T-helper 2 cell treated with Interferon-gamma antibody and Interleukin-4, amounts not matched to agents 100 ng/mL and 5 ng/mL, for 36 hours (primary cell): ENCODE results near the gene RCBTB2. TPM values are rescaled to one million over a fixed set of nuclear protein-coding genes. Genes with fewer than 3 reads are reported as not detected.

ENCODE experiments used
- intact Hi-C: fragments of 100-400 bp; cut with micrococcal nuclease; formaldehyde crosslinking; loops from one replicate; pipeline ENCODE4 v1.15.1; 2023
- total RNA-seq: library from RNA; stranded (reverse); gene quantifications from 2 replicates; pipeline ENCODE4 v1.2.3, GENCODE V29; 2022

The RCBTB2 gene
- 19.3 and 21.3 TPM in 2 replicates for total RNA-seq

- intact Hi-C loops = loop anchor here (1.0 kb wide), 5 partner anchors 28 to 130 kb away; partner anchors contain the start of gene CYSLTR2
Observed at GRCh38 chr13:48532506-48533499, at the start of gene RCBTB2. TSS of gene RCBTB2 (minus strand) at chr13:48533080. CDS start at chr13:48521939, 11,141 bp downstream.

DNA sequence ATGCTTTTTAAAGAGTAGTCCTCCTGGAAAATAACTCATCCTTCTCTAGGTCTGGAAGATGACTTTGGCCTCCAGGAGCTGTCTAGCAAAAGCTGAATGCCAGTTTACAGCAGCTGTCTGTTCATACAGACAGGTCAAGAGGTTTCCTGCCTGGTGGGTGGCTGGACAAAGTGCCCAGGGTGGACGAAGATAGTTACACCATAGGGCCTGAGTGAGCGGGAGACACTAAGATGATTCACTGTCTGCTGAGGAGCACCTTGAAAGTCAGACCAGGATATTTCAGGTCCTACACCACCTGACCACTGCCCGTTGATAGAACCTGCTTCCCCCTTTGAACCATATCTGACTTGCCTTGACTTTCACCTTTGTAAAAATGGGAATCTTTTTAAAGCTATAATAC is 49.2 kb upstream of the RCBTB2 start:
- intact Hi-C loops = loop anchor here (5.0 kb wide), 3 partner anchors 180 to 455 kb away; partner anchors contain the start of gene ITM2B

DNA sequence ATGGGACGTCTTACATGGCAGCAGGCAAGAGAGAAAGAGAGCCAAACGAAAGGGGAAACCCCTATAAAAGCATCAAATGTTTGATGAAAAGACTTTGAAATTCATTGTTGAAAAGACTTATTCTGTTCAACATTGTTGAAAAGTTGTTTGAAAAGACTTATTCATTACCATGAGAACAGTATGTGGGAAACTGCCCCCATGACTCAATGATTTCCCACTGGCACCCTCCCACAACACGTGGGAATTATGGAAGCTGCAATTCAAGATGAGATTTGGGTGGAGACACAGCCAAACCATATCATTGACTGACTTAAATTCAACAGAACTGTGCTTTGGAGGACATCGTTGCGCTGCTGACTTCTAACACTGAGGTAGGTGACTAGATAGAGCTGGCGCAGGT is 48.0 kb upstream of the RCBTB2 start:
- intact Hi-C loops = loop anchor here (1.0 to 5.0 kb wide), 6 partner anchors 76 to 454 kb away; partner anchors contain the start of gene ITM2B

- intact Hi-C loops = loop anchor here (1.0 to 5.0 kb wide), 6 partner anchors 75 to 453 kb away; partner anchors contain the start of gene ITM2B
Observed at GRCh38 chr13:48580185-48580803, 47.4 kb upstream of the RCBTB2 start.

- intact Hi-C loops = loop anchor here (1.0 to 5.0 kb wide), 7 partner anchors 75 to 453 kb away; partner anchors contain the start of genes ITM2B and LPAR6
Observed at GRCh38 chr13:48579919-48580180, 47.0 kb upstream of the RCBTB2 start.

DNA sequence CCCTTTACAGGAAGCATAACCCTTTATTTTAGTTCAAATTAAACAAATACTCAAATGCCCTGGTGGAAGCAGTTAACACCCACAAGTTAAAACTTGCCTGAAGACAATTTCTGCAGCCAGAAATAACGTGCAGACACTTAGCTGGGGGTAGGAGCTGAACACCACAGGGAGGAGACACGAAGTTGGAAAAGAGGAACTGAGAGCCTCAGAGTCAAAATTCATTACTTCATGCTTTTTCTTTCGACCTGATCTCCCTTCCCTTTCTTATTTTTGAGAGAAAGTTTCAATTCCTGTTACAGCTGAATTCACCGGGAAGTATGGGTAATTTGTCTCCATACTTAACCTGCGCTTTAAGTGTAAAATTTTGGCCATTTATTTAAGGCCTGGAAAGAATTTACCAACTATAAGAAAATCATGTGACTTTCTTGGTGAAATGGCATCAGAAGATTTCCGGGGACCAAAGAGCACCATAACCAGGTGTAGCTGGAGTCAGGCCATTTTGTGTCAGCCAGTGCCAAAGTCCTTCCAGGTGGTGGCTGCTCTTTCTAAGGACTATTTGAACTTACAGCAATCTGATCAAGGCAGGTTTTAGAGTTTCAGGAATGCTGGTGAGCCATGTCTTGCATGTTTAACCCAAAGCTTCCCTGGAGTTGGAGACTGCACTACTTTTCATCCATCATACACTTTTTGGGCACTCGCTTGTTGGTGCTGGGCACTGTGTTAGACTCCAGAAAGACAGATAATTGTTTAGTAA is 46.5 kb upstream of the RCBTB2 start:
- intact Hi-C loops = loop anchor here (5.0 kb wide), 1 partner anchor 167 kb away; the partner anchor contains the start of gene LPAR6

GRCh38 chr13:48578516-48579164 is 45.8 kb upstream of the RCBTB2 start:
- intact Hi-C loops = loop anchor here (5.0 kb wide), 1 partner anchor 166 kb away; the partner anchor contains the start of gene LPAR6

DNA sequence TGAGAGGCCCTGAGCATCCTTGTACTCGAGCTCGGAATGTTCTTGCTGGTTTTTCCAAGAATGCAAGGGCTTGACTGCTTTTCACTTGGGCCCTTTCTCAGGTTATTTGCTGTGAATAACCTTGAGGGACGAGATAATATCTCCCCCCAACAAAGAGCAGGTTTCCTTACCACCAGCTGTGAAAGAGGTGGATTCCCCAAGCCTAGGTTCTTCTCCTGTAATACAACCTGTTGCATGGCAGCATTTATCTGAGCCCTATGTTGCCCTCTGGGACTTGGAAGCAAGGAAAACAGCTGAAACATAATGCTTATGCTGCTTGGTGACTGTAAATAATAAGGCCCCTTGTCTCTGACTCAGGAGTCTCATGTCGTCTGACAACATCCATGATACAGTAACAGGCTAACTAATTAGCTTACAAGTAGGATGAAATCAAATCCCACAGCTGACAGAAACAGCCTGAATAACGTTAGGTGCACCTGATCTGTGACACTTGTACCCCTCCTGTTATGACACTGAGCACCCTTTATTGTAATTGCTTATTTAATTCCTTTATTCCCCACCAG is 43.6 kb upstream of the RCBTB2 start:
- intact Hi-C loops = loop anchor here (5.0 kb wide), 1 partner anchor 164 kb away; the partner anchor contains the start of gene LPAR6

DNA sequence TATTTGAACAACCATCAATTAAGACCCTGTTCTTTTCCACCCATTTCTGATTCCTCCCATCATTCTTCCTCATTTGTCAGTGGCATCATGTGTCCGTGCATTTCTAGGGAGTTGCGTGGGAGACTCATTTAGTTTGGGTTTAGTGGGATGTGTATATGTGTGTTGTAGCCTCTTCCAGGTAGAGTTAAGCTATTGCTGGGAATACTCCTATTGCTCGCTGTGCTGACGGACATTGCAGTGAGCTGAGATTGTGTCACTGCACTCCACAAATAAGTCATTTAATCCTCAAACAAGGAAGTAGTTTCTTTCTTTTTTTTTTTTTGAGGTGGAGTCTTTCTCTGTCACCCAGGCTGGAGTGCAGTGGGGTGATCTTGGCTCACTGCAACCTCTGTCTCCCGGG is 42.2 kb upstream of the RCBTB2 start:
- intact Hi-C loops = loop anchor here (5.0 kb wide), 1 partner anchor 163 kb away; the partner anchor contains the start of gene LPAR6

- intact Hi-C loops = no loop called here
Observed at GRCh38 chr13:48574041-48574796, 41.3 kb upstream of the RCBTB2 start.

GRCh38 chr13:48573213-48574007 is 40.5 kb upstream of the RCBTB2 start:
- intact Hi-C loops = no loop called here

DNA sequence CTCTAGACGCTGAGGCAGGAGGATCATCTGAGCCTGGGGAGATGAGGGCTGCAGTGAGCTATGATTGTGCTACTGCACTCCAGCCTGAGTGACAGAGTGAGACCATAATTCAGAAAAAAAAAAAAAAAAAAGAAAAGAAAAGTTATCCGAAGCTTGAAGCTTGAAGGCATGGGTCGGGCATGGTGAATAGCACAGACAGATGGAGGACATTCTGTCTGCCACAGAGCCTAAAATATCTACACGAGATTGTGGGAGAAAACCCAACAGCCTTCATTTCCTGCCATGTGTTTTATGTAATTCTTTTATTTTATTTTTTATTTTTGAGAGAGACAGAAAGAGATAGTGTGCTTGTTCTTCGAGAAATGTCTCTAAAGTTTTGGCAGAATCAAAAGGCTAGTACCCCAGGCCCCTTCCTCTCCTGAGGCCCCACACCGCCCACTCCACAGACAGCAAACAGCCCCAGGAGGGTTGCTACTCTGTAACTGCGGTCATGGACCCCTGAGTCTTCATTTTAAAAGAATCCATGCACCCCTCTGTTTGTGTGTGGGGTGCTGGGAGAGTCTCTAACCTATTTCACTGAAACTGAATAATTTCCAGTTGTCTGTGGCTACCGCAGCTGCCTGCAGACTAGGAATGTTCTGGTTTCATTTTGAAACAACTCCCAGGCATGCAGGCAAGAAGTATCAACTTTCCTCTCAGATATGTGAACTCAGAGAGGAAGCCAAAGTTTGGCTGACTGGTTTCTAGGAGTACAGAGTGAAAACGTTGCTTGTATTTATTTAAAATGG is 38.4 kb upstream of the RCBTB2 start:
- intact Hi-C loops = no loop called here

DNA sequence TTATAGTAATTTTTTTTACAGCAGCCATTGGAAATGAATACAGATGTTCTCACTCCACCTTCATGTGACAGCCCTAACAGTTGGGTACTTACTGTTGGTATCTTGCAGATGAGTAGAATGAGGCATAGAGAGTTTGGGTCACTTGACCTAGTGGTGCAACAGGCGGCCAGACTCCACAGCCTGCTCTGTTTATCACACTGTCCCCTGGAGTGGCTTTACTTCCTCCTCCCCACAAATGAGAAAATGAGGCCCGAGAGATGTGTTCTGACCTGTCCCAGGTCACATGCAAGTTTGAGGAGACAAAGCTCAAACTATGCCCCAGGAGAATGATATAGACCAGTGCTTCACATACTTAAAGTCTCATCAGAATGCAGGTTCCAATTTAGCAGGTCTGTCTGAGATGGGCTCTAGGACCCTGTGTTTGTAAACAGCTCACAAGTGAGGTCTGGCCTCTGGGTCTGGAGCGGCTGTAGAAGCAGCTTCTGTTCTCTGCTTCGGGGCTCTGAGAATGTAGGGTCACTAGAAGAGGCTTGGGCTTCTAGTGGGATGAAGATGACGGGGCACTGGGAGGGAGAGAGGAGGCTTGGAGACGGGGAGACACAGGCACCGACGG is 37.4 kb upstream of the RCBTB2 start:
- intact Hi-C loops = no loop called here

GRCh38 chr13:48569104-48569666 is 36.3 kb upstream of the RCBTB2 start:
- intact Hi-C loops = no loop called here

DNA sequence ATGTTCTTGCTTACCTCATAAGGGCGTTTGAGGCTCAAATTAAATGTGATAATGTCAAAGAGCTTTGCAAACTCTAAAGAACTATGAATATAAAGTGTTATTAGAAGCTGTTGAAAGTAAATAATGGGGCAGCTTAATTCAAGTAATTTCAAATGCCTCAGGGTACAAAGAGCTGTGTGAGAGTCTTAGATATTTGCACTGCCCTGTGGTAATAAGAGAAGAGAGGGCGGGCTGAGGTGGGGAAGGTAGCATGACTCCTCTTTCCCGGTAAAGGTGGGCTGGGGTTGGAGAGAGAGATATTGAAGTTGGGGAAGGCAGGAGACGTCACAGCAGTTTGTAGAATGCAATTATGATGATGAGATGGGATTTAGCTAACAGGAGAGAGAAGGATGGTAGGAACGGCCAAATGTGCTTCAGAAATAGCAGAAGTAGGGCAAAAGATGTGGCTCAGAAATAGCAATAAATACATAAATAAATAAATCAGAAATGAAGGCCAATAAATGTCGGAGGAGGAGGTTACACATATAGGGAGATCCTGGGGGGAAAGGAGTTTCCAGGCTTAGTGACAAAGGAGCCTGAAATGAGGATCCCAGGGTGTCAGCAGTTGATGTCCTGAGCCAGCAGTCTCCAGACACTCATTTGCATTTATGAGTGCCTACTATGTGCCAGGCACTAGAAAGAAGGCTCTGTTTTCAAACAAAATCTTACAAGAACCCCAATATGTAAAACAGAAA is 35.7 kb upstream of the RCBTB2 start:
- intact Hi-C loops = no loop called here
